Muscle of back (tissue), 11 donors: Measurements from ENCODE around the gene SV2B. TPM values are rescaled to one million over a fixed set of nuclear protein-coding genes. Genes with fewer than 3 reads are reported as not detected.

Experiments
- DNase-seq, 3 donors: peaks; one replicate each; pipeline versions ENCODE4 v3.0.0 to v3.0.0-alpha.2; 2013
- polyA plus RNA-seq, 10 donors: library from polyadenylated mRNA; unstranded; fragments of 120-200 nt; gene quantifications; one replicate each; pipeline ENCODE4 v1.2.1, GENCODE V29; 2013; ENCODE audit not compliant: insufficient read length in 10 of 10

SV2B gene
- polyA plus RNA-seq, 10 donors: 1.7 to 4.7 (median 3.2) TPM

DNA sequence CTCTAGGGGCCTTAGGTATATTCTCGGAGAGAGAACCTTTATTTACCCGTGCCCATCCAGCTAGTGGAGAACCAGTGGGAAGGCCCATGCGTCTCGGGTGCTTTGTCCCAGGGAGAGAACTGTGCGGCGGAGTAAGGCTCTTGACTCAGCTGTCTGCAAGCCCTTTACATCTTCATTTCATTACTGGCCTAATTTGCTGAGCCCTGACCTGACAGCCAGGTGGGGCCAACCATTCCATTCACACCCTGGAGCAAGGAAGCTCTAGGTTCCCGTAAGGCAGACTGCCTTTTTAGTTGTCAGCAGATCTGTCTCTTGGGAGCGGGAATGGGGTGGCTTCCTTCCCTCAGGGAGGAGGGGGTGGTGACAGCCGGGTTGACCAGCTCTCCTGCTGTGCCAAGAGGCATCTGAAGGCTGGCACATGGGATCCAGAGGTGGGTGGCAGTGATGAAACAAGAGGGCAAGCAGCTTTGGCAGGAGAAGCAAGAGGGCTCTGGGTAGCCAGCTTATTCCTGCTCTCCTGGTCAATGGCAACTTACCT is 36.4 kb downstream of the SV2B start:
- no peak for DNase-seq

DNA sequence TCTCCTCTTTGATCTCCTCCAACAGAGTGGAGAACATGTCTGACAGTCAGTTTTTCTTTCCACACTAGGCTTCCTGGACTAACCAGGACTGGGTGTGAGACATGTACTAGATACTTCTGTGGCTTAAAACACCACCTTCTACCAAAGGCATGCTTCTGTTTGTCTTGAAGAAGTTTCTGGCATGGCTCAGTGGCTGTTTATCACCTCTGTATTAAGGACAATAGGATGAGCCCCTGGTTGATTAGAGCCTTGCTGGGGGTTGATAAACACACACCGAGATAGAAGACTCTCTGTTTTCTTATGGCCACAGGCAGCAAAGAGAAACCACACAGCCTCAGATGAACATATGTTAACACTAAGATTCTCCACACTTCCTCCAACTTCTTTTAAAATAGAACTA is 40.5 kb downstream of the SV2B start:
- DNase-seq: no peak

DNA sequence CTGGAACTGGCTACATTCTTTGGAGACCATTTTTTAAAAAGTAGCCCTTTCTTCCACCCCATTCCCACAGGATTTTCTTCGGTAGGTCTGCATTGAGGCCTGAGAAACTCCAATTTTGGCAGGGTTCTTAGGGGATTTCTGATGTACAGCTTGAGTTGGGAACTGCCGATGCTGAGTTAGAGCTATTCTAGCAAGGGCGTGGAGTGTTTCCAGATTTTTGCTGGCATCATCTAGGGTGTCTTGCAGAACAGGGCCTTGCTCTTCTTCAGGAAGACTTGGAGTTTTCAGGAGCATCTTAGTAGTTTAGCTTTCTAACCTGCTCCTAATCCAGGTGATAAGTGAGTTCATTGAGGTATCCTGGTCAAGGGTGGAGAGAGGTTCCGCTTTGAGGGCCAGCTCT is 41.0 kb downstream of the SV2B start:
- no peak for DNase-seq

DNA sequence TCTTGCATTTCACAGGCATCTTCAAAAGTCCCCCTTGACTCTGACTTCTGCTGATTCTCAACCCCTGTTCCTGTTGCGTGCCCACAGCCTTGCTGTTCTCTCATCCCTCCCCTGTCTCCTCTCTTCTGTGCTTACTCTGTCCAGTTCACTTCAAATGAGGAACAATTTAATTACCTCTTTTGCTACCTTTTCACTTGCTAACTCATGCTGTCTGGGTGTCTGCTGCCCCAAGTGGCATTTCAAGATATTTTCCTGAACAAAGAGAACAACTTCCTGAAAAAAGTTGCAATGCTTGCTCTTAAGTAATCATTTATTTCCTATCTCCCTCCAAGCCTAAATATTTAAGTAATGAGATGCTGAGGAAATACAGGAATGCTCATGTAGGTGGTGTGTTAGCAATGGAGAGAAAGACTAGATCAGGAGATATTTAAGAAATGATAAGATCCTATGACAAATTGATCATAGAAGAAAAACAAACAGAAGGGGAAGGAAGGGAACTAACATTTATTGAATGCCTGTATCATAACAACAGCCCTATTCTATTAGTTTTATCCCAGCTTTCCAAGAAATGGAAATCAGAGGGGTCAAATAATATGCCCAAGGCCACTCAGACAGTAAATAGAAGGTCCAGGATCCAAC is 42.2 kb downstream of the SV2B start:
- DNase-seq: peak in 1 of 3 donors; percentile 11

- DNase-seq: no peak
Observed at GRCh38 chr15:91142946-91143345, 42.9 kb downstream of the SV2B start.

GRCh38 chr15:91146728-91147127 is 46.7 kb downstream of the SV2B start:
- DNase-seq: no peak

GRCh38 chr15:91148243-91148642 is 48.2 kb downstream of the SV2B start:
- no peak for DNase-seq

- DNase-seq: no peak
Observed at GRCh38 chr15:91150502-91151160, 50.6 kb downstream of the SV2B start.

DNA sequence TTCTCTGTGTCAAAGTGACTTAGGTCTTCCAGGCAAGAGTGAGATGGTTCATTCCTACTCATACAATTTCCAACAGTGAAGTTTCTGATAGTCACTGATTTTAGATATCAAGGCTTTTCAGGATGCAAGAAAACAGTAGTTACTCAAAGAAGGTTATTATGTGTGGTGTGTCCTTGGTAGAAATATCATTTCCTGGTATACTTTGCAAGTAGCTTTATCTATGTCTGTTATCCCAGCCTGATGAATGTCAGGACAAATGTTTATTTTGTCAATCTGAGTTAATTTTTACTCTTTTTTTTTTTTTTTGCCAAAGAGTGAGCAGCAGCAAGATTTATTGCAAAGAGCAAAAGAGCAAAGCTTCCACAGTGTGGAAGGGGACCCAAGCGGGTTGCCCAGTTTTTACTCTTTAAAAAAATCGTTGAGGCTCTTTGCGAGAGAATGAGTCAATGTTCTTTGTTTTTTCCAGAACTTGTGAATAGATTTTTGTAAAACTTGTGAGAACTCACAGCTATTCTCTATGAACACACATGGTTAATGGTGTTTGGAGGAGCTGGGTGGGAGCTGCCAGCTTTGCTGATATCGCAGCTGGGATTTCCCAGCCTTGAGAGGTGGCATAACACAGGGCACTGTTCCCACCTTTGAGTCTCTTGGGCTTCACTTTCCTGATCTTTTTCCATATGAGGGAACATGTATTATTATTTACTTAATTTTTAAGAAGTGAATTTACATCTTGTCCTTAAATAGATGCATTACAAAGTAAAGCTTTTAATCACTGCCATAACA is 51.9 kb downstream of the SV2B start:
- DNase-seq: no peak

GRCh38 chr15:91152896-91153581 is 53.0 kb downstream of the SV2B start:
- no peak for DNase-seq

DNA sequence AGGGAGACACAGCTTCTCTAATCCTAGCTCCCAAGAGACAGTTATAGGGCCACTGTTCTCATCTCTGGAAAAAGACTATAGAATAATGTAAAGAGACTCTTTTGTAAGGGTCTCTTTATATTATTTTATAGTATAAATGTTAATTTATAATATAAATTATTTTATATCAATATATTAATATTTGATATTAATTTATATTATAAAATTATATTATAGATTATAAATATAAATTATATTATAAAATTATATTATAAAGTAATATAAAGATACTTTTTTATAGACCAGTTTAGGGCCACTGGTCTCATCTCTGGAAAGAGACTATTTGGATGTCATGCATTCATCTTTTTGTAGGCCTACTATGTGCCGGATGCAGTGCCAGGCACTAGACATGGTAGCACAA is 53.9 kb downstream of the SV2B start:
- DNase-seq: no peak

DNA sequence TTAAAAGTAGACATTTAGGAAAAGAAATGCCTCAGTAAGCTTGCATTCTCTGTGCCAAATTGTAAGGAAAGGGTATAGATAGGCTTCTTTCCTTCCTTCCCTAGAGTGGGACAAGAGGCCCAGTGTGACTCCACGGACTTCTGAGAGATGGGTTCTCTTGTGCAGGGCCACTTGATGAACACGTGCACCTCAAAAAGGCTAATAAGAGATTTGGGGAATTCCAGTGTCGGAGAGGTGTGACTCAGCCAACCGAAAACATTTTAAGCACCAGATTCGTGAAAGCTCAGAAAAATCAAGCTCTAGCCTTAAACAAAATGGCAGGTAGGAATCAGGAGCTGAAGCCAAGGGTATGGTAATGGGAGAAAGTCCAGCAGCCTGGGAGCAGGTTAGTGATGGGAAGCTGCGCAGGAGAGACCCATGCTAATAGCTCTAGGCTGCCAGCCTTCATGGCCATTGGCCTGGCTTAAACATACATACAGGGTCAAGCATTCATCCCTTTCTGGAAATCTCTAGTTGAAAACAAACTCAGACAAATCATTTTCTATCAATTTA is 56.2 kb downstream of the SV2B start:
- DNase-seq: no peak

- no peak for DNase-seq
Observed at GRCh38 chr15:91158415-91159394, 58.6 kb downstream of the SV2B start.

GRCh38 chr15:91165850-91166249 is 65.8 kb downstream of the SV2B start:
- no peak for DNase-seq

GRCh38 chr15:91168457-91168856 is 68.4 kb downstream of the SV2B start:
- no peak for DNase-seq

DNA sequence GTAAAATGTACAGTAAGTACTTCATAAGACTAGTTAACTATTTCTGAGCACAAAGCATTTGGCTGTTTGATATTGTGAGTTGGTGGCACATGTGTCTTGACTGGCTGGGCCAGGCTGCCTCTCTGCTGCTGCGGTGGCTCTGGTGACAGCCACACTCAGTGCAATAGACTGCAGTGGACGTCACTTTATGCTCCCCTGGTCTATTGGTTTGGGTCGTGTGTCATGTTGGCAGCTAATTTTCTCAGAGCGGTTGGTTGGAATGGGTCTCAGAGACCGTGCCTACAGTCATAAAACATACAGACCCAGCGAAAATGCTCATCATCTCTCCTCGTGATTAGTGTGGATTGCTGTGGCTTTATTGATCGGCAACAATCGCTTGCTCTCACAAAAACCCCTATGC is 71.3 kb downstream of the SV2B start:
- DNase-seq: no peak

DNA sequence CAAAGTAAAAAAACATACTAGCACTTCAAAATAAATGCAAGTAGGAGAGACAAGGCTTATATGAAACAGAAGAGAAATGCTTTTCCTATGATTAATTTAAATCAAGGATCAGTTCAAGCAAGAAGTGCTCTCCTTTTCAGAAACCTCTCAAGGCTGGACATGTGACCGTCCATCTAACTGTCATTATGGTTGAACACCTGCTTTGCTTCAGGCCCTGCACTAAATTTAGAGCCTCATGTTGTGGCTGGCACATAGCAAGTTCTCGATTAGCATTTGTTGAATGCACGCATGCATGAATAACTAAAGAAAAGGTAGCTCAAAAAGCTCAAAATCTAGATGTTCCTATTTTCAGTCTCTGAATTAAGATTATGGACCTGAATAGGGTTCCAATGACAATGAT is 82.0 kb downstream of the SV2B start:
- DNase-seq: peak in 1 of 3 donors; percentile 6

- DNase-seq: no peak
Observed at GRCh38 chr15:91183596-91183995, 83.5 kb downstream of the SV2B start.

GRCh38 chr15:91184441-91184840 is 84.4 kb downstream of the SV2B start:
- no peak for DNase-seq

DNA sequence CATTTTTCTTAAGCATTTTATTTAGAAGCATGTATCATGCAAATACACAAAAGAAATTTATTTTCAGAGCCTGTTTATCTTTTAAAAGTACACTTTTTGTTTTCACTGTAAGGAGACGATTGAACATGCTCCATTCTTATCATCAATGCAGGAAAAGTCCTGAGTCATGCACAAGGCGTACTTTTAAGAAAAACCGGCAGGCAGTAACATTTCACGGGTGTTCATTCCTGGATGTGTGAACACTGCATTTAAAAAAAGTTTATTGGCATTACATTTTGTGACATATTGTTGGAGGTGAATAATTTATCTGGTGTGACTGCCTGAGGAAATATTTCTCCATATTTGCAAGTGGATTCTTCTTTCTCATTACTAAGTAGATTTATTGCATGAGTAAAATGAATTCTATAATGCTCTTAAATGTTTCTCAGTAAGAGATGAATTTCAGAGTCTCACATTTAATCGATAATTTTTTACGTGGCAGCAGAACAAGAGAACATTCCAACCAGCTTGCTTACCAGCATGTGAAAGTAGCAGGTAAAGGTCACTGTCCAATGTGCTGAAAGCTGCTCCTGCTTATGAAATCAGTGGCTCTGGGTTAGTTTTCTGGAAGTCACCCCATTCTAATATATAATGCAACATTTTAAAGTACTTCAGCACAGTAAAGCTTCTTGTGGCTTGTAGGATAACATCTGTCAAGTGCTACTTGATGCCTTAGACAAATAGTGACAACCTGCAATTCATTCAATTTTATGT is 87.0 kb downstream of the SV2B start:
- peak in 2 of 3 donors; percentile 18 to 32 for DNase-seq
